NCI-H128 (cell line): ENCODE data around the gene GGA2.
"Not testable (repeated sequence)": the region's sequence is repeated elsewhere in the genome, so short reads cannot be mapped to it uniquely, and the experiment has no call there.

Experiments
- DNase-seq: peaks from one replicate; lab custom pipeline; 2025; ENCODE audit not compliant: unreplicated experiment; lab: John Stamatoyannopoulos, UW

GGA2 gene

GRCh38 chr16:23505180-23505665, 5.1 kb downstream of the GGA2 start:
- no peak for DNase-seq

- no peak for DNase-seq
Measured at GRCh38 chr16:23504453-23505179, 5.7 kb downstream of the GGA2 start.

DNA sequence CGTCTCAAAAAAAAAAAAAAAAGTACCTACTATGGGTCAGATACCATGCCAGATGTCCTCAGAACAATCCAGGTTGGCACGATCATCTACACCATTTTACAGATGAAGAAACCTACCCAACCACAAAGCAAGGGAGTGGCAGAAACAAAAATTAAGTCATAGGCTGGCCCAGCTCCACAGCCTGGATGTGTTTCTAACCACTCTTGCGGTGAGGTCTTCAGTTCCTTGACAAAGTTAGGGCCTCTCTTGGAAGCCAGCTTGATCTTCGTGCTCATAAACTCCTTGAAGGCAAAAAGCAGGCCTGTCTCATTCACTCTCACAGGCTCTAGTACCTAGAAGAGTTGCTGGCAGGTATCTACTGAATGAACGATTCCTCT, 6.2 kb downstream of the GGA2 start:
- DNase-seq = no peak

DNA sequence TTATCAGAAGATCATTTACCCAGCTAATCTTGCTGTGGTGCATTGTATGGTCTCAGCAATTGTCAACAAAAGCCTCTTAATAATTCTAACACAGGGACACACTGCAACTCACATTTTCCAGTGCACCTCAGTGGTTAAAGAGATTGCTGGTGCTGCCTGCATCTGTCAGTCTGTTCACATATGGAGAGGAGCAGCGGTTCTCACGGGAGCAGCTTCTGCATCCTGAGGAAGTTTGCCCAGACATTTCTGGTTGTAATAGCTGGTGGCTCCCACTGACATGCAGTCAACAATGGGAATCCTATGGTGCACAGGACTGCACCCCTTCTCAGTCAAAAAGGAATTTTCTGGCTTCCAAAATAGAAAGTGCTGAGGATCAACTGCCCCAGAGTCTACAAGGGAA, 7.8 kb downstream of the GGA2 start:
- no peak for DNase-seq

GRCh38 chr16:23501291-23501690, 9.0 kb downstream of the GGA2 start:
- no peak for DNase-seq

DNA sequence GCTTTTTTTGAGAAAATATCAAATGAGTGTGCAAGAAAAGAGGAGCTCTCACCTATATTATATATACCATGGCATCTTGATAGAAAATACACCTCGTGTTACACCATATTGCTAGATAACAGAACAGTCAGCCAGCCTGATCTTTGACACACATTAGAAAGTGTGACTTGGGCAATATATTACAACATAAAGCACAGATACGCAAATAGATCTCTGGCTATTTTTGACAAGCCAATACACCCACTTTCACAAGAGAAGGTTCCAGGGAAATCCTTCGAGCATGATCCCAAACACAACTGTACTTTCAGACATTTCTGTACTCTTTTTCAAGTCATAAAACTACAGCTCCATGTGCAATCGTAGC, 9.4 kb downstream of the GGA2 start:
- DNase-seq = no peak

GRCh38 chr16:23500212-23500861, 10.0 kb downstream of the GGA2 start:
- no peak for DNase-seq

DNA sequence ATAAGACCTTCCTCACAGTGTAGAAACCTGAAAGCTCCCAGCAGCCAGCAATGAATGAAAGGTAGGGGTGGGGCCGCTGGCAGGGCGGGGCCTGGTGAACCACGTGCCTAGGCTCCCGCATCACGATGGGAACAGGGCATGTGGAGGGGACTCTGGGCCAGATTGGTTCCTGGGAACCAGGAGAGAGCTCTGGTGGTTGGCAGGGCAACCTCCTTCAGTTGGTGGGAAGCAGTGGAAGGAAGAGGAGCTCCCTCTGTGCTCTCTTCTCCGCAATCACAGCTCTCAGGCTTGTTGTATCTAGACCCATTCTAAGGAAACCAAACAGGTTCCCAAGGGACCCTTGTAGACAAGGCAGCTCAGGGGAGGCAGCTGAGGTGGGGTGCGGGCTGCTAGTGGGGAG, 10.5 kb downstream of the GGA2 start:
- DNase-seq = no peak

DNA sequence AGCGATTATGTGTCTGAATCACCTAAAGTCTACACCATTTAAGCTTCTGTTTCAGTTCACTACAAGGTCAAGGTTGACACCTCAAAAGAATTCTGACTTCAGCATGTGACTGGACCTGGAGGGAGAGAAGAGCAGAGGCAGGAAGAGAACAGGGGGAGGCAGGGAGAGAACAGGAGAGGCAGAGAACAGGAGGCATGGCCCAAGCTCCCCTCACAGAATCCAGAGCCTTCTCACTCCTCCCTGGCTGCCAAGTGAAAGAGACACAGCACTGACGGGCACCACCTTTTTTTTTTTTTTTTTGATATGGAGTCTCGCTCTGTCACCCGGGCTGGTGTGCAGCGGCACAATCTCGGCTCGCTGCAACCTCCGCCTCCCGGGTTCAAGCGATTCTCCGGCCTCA, 11.4 kb downstream of the GGA2 start:
- DNase-seq = no peak

- DNase-seq = no peak
Measured at GRCh38 chr16:23497543-23497868, 12.8 kb downstream of the GGA2 start.

- no peak for DNase-seq
Measured at GRCh38 chr16:23496821-23497542, 13.3 kb downstream of the GGA2 start.

DNA sequence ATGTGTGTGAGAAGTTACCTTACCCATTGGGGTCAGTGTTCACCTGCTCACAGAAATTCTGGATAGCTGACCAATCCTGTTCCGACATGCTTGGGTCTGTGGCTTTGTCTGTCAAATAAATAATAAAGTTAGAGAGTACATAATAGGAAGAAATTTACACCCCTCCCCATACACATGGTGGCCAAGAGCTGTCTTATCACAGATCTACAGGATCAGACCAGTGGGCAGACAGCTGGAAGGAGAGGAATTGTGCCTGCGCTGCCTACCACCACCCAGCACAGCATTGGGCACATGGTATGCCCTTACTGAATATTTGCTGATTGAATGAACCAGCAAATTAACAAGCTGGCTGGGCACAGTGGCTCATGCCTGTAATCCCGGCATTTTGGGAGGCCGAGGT, 14.6 kb downstream of the GGA2 start:
- no peak for DNase-seq

DNA sequence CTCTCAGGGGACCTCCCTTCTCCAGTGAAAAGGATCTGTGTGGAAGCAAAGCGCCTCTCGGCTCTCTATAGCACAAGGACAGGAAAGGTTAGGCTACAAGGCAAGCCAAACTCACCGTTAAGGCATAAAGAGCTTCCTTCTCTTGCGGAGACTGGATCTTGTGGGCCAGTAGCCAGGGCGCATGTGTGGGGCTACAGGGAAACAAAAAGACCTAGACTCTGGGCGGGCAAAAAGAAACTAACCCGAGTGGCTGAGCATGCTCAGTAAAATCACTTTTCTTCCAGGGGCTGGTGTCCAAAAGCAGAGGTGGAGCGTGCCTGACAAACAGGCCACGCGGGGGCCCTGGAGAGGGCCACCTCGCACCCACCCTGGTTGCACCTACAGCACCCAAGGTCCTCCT, 16.1 kb downstream of the GGA2 start:
- no peak for DNase-seq

- DNase-seq = no peak
Measured at GRCh38 chr16:23491490-23492391, 18.6 kb downstream of the GGA2 start.

DNA sequence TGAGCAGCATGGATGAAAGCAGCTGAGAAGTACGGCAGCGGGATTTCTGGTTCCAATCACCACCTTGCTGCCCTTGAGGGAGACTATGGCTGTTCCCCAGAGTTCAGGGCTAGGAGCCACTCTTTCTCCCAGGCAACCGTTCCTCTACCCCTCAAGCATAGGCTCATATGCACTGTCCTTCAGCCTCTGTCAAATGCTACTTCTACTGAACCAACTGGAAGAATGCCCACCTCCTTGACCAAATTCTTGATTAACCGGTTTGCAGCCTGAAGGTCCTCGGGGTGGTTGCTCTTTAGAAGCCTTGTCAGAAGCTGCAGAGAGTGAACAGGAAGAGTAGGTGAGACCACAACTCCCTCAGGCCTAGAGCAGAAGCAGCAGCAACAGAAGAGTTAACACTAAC, 23.8 kb downstream of the GGA2 start:
- no peak for DNase-seq

- no peak for DNase-seq
Measured at GRCh38 chr16:23485841-23486240, 24.5 kb downstream of the GGA2 start.

- DNase-seq = no peak
Measured at GRCh38 chr16:23485257-23485614, 25.1 kb downstream of the GGA2 start.

DNA sequence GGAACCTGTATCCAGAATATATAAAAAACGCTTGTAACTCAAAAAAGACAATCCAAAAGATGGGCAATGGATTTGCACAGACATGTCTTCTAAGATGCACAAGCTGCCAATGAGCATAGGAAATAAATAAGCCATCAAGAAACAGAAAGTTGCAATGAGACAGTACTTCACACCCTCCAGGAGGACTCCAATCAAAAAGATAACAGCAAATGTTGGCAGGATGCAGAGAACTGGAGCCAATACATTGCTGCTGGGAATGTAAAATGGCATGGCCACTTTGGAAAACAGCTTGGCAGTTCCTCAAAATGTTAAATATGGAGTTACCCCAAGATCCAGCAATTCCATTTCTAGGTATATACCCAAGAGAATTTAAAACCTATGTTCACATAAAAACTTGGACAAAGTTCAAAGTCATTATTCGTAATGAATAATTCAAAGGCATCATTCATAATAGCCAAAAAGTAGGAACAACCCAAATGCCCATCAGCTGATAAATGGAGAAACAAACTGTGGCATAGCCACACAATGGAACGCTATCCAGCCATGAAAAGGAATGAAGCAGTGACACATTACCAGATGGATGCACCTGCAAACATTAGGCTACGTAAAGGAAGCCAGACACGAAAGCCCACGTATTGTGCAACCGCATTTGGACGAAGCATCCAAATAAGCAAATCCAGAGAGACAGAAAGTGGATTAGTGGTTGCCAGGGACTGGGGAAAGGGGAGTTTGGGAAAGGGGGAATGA, 25.6 kb downstream of the GGA2 start:
- no peak for DNase-seq

- not testable (repeated sequence) for DNase-seq
Measured at GRCh38 chr16:23483492-23483891, 26.8 kb downstream of the GGA2 start.

- DNase-seq = no peak
Measured at GRCh38 chr16:23482778-23483177, 27.5 kb downstream of the GGA2 start.

GRCh38 chr16:23480257-23480656, 30.0 kb downstream of the GGA2 start:
- no peak for DNase-seq
